ENCODE data around the gene ARHGAP10.

DNA sequence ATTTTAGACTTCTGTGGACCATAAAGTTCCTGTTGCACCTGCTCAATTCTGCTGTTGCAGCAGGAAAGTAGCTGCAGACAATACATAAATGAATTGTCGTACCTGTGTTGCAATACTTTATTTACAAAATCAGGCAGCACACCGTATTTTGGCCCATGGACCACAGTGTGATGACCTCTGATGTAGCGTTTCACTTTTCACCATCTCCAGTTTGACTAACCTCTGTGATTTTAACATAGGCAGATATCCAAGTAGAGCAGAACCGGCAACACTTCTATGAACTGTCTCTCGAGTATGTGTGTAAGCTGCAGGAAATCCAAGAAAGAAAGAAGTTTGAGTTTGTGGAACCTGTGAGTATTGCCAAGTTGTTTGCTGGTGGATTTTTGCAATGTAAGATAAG lies 132.7 kb downstream of the ARHGAP10 start:
- TF ChIP-seq, protein P1, sequence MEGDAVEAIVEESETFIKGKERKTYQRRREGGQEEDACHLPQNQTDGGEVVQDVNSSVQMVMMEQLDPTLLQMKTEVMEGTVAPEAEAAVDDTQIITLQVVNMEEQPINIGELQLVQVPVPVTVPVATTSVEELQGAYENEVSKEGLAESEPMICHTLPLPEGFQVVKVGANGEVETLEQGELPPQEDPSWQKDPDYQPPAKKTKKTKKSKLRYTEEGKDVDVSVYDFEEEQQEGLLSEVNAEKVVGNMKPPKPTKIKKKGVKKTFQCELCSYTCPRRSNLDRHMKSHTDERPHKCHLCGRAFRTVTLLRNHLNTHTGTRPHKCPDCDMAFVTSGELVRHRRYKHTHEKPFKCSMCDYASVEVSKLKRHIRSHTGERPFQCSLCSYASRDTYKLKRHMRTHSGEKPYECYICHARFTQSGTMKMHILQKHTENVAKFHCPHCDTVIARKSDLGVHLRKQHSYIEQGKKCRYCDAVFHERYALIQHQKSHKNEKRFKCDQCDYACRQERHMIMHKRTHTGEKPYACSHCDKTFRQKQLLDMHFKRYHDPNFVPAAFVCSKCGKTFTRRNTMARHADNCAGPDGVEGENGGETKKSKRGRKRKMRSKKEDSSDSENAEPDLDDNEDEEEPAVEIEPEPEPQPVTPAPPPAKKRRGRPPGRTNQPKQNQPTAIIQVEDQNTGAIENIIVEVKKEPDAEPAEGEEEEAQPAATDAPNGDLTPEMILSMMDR (conservative IDR thresholded peaks at IDR 0.05; ENCODE audit: low read depth, low read length), result no peak
- TF ChIP-seq EZH2 (IDR thresholded peaks at IDR 0.05; ENCODE audit: low read length, unreplicated experiment) (no peak), EZH2phosphoT487 (IDR thresholded peaks at IDR 0.05; ENCODE audit: borderline replicate concordance, low read length) (no peak)
